CD4-positive, alpha-beta T cell treated with Interferon alpha-2 for 1 hour (primary cell): Measurements from ENCODE around the gene KIF26A.
"Not testable (repeated sequence)": the region's sequence is repeated elsewhere in the genome, so short reads cannot be mapped to it uniquely, and the experiment has no call there.

Experiments
- DNase-seq, 2 donors: peaks; one replicate each; pipeline ENCODE4 v3.0.0-alpha.2; 2020 to 2022

KIF26A gene

DNA sequence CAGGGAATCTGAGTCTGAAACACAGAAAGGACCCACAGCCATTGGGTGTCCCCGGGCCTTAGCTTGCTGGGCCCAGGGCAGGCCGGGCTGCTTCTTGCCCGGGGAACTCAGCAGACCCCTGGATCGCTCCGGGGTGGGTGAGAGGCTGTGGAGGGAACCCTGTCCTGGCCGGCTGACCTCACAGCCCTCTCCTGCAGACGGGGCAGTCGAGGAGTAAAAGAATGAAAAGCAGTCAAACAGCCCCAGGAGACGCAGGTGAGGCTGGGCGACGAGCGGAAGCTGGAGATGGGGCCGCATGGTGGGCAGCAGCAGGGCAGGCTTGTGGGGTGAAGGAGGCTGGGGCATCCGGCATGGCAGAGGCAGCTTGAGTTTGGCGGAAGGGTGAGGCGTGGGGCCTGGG is 57.0 kb downstream of the KIF26A start:
- no peak for DNase-seq

DNA sequence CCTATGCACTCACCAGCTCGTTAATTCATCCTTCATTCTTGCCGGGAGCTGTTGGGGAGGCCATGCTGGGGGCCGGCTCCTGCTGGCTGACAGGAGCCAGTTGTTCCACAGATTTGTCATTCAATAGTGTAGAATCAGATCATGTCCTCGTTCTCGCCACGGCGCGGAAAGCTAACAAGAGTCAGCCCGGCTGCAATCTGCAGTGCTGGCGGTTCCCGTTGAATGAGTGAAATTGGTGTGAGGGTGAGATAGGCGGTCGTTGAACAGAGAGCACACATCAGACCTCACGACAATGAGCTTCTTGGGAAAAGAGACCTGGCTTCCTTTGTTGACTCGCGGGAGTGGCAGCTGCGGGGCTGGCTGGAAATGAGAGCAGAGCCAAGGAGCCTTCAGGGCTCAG is 57.5 kb downstream of the KIF26A start:
- DNase-seq: no peak

DNA sequence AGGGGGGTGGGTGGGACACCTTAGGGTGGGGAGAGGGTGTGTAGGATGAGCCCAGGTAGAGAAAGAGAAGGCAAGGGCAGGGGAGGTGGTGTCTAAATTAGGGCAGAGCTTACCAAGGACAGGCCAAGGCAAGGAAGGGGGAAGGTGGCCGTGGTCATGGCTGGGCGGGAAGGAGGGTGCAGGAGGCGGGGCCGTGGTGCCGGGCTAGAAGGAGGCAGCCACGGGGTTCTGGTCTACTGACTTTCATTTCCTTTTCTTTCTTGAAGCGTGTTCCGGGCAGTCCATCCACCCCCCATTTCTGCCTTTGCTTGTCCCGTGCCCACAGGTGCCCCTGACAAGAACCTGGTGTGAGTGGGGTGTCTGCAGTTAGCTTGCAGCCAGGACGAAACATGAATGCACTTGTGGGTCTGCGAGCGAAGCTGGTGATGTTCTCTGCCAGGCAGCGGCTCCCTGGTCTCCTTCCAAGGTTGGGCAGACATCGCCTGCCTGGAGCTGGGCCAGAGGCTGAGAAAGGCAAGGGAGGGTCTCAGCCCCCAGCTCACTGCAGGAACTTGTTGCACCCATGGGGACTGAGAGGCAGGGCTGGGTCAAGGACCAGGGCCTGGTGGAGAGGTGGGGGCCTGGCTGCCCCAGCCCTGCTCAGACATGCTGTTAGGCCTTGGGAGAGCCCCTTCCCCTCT is 58.2 kb downstream of the KIF26A start:
- no peak for DNase-seq

DNA sequence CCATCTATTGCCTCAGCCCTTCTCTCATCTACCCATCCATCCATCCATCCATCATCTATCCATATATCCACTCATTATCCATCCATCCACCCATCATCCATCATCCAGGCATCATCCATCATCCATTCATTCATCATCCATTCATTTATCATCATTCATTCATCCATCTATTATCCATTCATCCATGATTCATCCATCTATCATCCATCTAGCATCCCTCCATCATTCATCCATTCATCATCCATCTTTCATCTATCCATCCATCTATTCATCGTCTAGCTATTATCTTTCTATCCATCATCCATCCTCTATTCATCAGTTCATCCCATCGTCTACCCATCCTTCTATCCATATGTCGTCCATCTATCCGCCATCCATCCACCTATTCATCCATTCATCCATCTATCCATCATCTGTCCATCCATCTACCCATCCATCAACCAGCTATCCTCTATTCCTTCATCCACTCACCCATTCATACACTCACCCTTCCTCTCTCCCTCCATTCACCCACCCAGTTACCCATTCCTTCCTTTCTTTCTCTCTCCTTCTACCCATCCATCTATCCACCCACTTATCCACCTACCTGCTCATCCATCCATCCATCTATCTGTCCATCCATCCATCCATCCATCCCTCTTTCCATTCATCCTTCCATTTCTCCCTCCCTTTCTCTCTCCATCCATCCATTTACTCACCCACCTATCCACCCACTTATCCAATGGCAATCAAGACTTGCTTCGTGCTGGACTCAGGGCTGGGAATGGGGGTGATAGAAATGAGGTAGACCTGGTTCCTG is 59.3 kb downstream of the KIF26A start:
- no peak for DNase-seq

DNA sequence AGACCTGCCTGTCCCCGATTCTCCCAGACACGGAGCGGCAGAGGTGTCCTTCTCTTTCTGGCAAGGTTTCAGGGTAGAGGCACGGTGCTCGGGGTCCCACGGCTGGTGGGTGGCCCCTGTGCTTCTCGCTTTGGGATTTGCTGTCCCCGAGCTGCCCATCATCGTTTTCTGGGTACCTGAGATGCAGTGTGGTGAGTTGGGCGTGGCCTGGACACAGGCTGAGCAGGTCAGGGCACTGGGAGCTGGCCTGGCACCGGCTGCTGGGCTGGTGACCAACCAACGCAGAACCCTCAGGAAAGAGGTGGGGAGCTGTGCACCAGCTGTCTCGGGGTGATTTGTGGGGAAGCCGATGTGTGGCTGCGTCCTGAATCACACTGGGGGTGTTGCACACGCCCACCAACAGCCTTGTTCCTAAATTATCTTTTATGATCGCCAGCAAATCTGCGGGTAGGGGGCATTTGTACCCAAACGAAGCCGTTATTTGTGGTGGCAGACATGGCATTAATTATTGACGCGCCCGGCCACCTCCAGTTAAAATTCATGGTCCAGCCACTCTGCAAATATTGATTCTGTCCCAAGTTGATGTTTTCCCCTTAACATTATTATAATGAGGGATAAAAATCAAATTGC is 61.0 kb downstream of the KIF26A start:
- no peak for DNase-seq

DNA sequence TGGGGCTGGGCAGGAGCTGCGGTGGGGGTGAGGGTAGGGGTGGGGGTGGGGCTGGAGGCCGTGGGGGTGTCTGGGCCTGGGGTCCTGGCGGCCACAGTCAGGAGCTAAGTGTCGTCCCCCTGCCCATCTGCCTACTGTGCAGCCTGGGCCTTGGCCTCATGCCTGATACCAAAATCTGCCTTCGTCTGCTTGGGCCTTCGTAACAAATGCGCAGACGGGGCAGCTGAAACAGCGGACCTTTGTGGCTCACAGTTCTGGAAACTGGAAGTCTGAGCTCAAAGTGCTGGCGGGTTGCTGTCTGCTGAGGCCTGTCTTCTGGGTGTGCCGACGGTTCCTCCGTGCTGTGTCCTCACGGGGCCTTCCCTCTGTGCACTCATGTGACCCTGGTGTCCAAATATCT is 61.7 kb downstream of the KIF26A start:
- no peak for DNase-seq

DNA sequence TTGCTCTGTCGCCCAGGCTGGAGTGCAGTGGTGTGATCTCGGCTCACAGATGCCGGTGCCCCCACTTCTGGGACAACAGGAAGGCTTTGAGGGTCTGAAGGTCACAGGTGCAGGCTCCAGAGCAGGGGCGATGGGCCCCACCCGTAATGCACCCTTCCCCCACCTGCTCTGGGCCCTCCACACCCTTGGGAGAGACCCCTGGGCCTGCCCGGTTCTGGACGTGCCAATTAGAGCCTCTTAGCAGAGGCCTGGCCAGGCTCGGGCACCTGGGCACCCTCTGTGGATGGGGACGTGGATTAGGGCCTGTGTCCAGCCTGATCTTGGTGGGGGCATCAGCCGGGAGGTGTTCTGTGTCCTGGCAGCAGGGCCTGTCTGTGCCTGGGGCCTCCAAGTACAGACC is 62.2 kb downstream of the KIF26A start:
- DNase-seq: no peak

DNA sequence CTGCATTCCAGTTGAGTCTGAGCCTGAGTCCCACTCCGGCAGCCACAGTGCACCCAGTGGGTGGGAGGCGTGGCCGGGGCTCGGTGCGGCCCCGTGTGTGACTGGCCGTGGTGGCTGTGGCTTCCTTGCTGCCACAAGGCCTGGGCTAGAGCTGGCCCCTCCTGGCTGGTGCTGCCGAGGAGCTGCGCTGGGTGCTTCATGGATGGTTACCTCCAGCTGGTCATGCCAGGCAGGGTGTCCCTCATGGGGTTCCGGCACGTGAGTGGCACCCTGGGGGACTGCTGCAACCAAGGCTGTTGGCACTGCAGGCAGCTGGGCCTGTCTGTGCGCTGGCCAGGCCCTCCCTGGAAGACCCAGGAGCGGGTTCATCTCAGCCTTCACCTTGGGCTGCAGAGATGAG is 62.7 kb downstream of the KIF26A start:
- DNase-seq: no peak

DNA sequence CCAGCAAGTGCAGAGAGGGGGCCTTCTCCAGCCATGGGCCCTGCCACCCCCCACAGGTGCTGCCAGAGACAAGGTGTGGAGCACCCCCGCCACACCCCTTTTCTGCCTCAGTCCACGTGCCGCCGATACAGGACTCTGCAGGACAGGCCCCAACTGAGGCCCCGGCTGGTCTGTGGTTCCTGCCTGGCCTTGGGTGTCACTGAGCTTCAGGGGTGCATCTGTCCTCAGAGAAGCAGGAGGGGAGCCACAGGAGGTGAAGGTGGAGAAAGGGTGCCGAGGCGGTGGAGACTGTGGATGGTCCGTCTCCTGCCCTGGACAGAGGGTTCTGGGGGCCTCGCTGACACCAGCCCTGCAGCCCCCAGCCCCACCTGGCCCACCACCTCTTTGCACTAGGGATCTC is 63.1 kb downstream of the KIF26A start:
- no peak for DNase-seq

DNA sequence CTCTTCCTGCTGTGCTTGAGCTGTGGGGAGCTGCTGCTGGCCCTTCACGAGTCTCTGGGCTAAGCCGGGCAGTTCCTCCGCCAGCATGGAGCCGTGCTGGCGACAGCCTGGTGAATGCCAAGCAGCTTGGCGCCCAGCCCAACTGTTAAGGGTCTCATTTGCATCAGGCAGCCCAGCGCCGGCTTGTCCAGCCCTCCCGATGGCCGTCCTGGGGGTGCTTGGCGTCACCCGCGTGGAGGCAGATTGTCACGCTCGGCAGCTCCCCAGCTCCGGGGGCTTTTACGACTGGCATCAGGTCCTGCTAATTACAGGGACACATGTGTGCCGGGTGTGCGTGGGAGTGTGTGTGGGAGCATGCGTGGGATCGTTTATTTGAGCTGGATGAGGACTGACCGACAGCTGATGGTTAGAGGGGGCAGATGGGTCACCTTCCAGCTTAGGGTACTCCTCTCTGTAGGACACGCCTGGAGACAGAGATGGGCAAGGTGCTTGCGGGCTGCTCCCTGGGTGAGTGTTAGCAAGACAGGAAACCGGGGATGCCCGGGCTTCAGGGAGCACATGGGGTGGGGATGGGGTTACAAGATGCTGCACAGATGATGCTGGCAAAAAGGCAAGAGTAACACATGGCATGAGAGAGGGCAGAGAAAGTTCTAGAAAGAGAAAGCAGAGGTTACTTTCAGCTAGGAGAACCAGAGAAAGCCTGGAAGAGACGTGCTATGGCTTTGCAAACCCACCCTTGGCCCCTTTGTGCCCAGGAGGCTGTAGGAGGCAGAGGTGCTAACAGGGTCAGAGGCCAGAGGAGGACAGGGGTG is 64.1 kb downstream of the KIF26A start:
- no peak for DNase-seq

DNA sequence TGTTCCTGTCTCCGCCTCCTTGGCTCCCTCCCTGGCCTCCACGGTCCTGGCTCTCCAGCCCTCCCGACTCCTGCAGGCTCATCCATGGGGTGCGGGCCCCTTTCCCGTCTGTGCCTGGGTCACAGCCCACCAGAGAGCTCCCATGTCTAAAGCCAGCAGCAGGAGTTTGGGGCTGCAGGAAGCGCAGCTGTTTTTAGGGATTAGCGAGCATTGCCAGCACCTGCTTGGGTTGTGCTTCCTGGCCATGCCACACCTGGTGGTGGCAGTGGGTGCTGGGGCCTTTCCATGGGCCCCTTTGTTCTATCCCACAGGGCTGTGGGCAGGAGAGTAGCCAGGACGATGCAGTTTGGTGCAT is 64.7 kb downstream of the KIF26A start:
- no peak for DNase-seq

DNA sequence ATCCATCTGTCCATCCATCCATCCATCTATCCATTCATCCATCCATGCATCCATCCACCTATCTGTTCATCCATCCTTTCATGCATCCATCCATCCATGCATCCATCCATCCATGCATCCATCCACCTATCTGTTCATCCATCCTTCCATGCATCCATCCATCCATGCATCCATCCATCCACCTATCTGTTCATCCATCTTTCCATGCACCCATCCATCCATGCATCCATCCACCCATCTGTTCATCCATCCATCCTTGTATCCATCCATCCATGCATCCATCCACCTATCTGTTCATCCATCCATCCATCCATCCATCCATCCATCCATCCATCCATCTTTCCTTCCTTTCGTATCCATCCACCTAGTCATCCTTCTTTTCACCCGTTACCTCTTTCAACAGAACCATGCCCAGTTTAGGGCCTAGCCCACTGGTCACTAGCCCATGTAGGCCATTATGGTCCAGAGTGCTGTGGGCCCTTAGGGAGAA is 66.3 kb downstream of the KIF26A start:
- no peak for DNase-seq

DNA sequence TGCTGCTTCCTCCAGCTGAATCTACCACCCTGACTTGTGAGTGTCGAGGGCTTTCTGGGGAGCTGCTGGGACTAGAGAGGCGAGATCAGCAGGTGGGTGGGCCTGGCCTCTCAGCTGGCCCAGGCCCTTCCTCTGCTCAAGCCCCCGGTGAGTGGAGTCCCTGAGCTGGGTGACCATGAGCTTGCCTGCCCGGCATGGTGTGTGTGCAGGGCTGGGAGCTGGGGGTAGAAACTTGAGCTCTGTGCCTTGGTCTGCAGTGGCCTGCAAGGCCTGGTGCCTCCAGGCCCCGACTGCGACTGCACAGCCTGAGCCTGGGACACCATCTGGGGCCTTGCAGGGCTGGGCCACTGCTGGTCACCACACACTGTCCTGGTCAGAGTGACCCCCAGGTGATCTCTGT is 67.4 kb downstream of the KIF26A start:
- DNase-seq: no peak

DNA sequence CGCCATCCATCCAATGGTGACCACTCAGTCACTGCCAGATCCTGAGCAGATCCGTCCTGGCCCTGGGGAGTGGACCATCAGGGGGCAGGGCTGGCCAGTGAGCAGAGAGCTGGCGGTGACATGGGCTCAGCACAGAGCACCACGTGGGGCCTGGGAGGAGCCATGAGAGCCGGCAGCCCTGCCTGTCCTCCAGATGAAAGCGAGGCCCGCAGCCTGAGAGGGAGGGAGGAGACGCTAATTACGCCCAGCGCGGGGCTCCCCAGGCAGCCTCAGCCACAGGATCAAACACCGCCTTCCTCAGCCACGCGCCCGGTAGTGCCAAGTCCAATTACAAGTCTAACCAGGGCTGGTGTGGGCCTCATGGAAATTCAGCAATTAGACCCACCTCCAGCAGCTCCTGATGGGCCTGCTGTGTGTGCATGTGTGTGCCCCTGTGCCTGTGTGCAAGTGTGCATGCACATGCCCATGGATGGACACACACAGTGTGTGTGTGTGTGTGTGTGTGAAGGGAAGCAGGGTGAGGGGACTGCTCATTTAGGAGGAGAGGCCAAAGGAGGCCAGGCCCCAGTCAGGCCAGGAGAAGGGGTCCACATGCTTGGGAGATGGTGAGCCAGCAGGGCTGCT is 68.0 kb downstream of the KIF26A start:
- no peak for DNase-seq

DNA sequence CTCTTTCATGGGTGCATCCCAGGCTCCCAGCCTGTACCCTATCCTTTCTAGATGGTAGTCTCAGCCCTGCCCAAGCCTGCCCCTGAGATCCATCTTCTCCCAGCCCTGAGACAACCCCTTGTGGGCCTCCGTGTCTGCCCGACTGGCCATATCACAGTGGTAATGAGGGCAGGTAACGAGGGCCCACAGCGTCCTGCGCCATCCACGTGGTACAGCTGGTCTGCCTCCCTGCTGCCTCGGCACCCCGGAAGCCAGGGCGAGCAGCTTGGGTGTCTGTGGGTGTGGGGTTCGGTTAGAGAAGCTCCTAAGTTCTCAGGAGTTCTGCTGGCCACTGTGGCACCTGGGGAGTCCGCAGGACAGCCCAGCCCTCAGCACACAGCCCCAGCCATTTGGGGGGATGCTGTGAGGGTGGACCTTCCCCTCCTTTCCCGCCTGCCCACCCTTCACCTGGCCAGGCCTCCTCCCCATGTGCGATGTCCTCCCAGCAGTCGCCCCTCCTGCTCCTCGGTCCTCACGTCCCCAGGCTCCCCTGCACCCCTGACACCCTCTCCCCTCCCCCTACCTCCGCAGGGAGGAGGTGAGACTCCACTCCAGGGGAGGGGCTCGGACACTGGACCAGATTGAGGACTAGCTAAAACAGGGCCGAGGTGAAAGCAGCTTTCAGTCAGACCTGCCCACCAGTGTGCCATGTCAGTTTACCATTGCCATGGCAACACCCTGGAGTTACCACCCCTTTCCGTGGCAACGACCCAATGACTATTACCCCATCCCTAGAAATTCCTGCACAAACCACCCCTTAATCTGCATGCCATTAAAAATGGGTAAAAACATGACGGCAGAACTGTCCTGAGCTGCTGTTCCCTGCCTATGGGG is 69.0 kb downstream of the KIF26A start:
- DNase-seq: no peak

DNA sequence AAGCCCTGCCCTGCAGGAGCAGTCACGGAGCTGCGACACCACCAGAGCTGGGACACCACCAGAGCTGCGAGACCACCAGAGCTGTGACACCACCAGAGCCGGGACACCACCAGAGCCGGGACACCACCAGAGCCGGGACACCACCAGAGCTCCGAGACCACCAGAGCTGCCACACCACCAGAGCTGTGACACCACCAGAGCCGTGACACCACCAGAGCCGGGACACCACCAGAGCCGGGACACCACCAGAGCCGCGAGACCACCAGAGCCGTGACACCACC is 69.6 kb downstream of the KIF26A start:
- not testable (repeated sequence) for DNase-seq

DNA sequence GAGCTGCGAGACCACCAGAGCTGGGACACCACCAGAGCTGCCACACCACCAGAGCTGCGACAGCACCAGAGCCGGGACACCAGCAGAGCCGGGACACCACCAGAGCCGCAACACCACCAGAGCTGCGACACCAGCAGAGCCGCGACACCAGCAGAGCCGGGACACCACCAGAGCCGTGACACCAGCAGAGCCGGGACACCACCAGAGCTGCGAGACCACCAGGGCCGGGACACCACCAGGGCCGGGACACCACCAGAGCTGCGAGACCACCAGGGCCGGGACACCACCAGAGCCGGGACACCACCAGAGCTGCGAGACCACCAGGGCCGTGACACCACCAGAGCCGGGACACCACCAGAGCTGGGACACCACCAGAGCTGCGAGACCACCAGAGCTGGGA is 69.9 kb downstream of the KIF26A start:
- not testable (repeated sequence) for DNase-seq

DNA sequence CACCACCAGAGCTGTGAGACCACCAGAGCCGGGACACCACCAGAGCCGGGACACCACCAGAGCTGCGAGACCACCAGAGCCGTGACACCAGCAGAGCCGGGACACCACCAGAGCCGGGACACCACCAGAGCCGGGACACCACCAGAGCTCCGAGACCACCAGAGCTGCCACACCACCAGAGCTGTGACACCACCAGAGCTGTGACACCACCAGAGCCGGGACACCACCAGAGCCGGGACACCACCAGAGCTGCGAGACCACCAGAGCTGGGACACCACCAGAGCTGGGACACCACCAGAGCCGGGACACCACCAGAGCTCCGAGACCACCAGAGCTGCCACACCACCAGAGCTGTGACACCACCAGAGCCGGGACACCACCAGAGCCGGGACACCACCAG is 70.7 kb downstream of the KIF26A start:
- not testable (repeated sequence) for DNase-seq

DNA sequence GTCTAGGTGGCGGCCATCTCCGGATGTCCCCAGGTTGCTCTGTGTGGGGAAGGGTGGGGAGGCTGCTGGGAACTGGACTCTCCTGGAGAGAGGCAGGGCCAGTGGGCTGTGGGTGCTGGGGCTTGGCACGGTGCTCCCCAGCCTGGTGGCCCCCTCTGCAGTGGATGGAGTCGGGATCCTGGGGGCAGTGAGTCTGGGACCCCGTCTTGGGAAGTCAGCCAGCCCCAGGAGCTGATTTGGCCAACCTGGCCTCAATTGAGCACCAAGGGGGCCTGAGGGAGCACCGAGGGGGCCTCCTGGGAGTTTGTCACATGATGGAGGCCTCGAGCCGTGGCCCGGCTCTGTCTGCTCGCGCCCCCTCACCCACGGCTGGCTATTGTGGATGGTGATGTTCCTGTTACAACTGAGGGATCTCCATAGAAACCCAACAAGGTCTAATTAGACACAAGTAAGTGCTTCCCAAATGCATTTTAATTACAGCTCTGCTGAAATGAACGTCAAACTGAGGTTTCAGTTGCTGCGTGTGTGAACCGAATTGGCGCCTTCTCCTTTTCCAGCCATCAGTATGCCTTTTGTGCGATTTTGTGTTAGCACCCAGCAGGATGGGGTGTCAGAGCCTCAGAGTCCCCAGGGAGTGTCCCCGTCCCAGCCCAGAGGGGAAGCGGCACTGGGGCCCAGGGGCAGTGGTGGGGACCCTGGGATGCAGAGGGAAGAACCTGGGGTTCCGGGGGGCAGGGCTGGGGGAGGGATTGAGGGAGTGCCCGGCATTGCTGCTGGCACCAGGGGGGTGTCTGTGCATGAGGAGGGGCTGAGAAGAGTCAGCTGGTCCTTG is 71.8 kb downstream of the KIF26A start:
- DNase-seq: no peak

DNA sequence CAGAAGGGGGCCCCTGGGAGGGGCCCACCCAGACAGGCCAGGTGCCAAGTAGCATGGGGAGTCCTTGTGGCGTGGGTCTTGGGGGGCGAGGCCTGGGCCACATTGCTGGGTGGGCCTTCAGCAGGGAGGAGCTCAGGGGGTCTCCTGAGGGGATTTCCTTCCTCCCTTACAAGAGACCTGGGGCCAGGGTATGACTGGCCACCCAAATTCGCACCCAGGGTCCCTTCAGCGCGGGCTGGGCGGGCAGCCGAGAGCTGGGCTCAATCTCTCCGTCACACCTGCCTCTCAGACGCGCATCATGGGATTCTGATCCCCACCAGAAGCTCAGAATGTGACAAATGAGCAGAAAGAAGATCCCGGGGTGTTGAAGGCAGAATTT is 72.4 kb downstream of the KIF26A start:
- no peak for DNase-seq

DNA sequence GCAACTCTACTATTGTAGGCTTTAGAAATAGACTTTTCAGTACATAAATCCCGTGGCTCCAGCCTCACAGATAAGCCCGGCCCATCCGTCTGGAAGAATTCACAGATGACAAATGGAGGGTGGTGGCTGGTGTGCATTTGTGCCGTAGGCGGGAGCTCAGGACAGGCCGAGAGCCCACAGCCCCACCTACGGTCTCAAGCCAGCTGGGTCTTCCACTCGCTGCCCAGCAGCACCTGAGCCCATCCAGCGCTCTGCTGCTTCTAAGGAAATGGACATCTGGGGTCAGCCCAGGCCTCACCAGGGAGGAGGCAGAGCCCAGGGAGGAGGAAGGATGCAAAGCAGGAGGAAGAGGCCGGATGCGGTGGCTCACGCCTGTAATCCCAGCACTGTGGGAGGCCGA is 72.8 kb downstream of the KIF26A start:
- no peak for DNase-seq
